ENCODE results near the gene KIF23.

The KIF23 gene

GRCh38 chr15:69482686-69483256 is 68.6 kb downstream of the KIF23 start:
- no peaks in the 10 kb centered on the region for H3K27me3 ChIP-seq (ENCODE audit: insufficient read depth, poor library complexity, severe bottlenecking)
- H3K4me1 ChIP-seq (ENCODE audit: insufficient read depth, poor library complexity, severe bottlenecking), result no peaks in the 10 kb centered on the region
- no peaks in the 10 kb centered on the region for H3K9me3 ChIP-seq (ENCODE audit: severe bottlenecking)
- no peaks in the 10 kb centered on the region for H3K36me3 ChIP-seq (ENCODE audit: low read depth)
- no peak overlapping the region for H3K27ac ChIP-seq (ENCODE audit: poor library complexity, severe bottlenecking)
- no peak overlapping the region for H3K4me3 ChIP-seq (ENCODE audit: severe bottlenecking)
- DNase-seq (ENCODE audit: low spot score) (peak; percentile 42), ATAC-seq (ENCODE audit: low read depth) (no peak)
- TF ChIP-seq, protein P1, sequence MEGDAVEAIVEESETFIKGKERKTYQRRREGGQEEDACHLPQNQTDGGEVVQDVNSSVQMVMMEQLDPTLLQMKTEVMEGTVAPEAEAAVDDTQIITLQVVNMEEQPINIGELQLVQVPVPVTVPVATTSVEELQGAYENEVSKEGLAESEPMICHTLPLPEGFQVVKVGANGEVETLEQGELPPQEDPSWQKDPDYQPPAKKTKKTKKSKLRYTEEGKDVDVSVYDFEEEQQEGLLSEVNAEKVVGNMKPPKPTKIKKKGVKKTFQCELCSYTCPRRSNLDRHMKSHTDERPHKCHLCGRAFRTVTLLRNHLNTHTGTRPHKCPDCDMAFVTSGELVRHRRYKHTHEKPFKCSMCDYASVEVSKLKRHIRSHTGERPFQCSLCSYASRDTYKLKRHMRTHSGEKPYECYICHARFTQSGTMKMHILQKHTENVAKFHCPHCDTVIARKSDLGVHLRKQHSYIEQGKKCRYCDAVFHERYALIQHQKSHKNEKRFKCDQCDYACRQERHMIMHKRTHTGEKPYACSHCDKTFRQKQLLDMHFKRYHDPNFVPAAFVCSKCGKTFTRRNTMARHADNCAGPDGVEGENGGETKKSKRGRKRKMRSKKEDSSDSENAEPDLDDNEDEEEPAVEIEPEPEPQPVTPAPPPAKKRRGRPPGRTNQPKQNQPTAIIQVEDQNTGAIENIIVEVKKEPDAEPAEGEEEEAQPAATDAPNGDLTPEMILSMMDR (IDR thresholded peaks at IDR 0.05; ENCODE audit: poor library complexity, severe bottlenecking), result no peak

DNA sequence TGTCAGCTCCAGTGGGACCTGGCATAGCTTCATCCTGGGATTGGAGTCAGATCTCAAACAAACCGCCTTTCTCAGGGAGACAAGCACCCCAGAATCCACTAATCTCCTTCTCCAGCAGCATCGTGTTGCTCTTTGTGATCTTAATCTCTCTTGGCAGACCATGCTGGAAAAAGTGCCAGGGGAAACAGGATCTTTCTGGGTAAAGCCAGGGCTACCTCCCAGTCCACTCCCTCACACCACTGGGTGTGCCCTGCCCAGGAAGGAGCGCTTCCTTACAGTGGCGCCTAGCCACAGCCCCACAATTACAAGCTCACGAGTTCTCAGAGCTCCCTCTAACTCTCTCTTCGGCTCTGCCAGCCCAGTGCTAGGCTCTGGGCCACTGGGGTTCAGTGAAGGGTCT is 70.7 kb downstream of the KIF23 start:
- H3K9me3 ChIP-seq (ENCODE audit: severe bottlenecking), result no peaks in the 10 kb centered on the region
- H3K27me3 ChIP-seq (ENCODE audit: insufficient read depth, poor library complexity, severe bottlenecking), result no peaks in the 10 kb centered on the region
- H3K4me1 ChIP-seq (ENCODE audit: insufficient read depth, poor library complexity, severe bottlenecking), result no peaks in the 10 kb centered on the region
- DNase-seq (ENCODE audit: low spot score) (no peak), ATAC-seq (ENCODE audit: low read depth) (peak; percentile 63)
- TF ChIP-seq, protein P1 (IDR thresholded peaks at IDR 0.05; ENCODE audit: poor library complexity, severe bottlenecking), result no peak
- no peak overlapping the region for H3K4me3 ChIP-seq (ENCODE audit: severe bottlenecking)
- no peak overlapping the region for H3K27ac ChIP-seq (ENCODE audit: poor library complexity, severe bottlenecking)
- H3K36me3 ChIP-seq (ENCODE audit: low read depth), result no peaks in the 10 kb centered on the region

DNA sequence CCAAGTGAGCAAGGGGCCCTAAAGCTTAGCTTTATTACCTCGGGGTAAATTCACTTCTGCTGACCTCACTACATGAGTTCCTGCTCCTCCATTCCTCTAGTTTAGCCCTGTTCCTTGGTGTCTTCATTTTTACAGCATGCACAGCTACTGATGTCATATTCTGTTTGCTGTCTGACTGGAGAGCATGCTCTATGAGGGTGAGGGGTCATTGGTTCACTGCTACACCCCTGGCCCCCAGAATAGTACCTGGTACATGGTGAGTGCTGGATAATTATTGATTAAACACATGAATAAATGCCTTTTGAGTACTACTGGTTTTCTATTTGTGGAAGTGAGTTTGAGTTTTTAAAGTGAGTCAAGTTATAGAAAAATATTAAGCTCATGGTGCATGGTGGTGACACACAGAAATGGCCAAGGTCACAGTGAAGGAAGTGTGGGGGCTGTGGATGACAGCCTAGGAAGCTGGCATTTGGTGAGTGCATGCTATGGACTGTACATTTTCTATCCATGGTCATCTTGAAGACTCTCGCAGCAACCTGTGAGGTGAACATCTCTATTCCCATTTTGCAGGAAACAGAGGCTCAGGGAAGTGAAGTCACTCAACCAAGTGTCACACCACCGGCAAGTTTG is 72.4 kb downstream of the KIF23 start:
- ATAC-seq (ENCODE audit: low read depth), result no peak
- Histone ChIP-seq H3K27ac (ENCODE audit: poor library complexity, severe bottlenecking) (no peak overlapping the region), H3K27me3 (ENCODE audit: insufficient read depth, poor library complexity, severe bottlenecking) (no peaks in the 10 kb centered on the region), H3K36me3 (ENCODE audit: low read depth) (no peaks in the 10 kb centered on the region), H3K9me3 (ENCODE audit: severe bottlenecking) (no peaks in the 10 kb centered on the region), H3K4me3 (ENCODE audit: severe bottlenecking) (no peak overlapping the region), H3K4me1 (ENCODE audit: insufficient read depth, poor library complexity, severe bottlenecking) (no peaks in the 10 kb centered on the region)
- no peak for DNase-seq (ENCODE audit: low spot score)
- TF ChIP-seq, protein P1 (IDR thresholded peaks at IDR 0.05; ENCODE audit: poor library complexity, severe bottlenecking), result no peak

GRCh38 chr15:69489073-69489571 is 75.0 kb downstream of the KIF23 start:
- Histone ChIP-seq H3K4me1 (ENCODE audit: insufficient read depth, poor library complexity, severe bottlenecking) (no peaks in the 10 kb centered on the region), H3K27me3 (ENCODE audit: insufficient read depth, poor library complexity, severe bottlenecking) (no peaks in the 10 kb centered on the region), H3K4me3 (ENCODE audit: severe bottlenecking) (no peak overlapping the region), H3K27ac (ENCODE audit: poor library complexity, severe bottlenecking) (no peak overlapping the region), H3K36me3 (ENCODE audit: low read depth) (no peaks in the 10 kb centered on the region), H3K9me3 (ENCODE audit: severe bottlenecking) (no peaks in the 10 kb centered on the region)
- TF ChIP-seq, protein P1 (IDR thresholded peaks at IDR 0.05; ENCODE audit: poor library complexity, severe bottlenecking), result no peak
- DNase-seq (ENCODE audit: low spot score) (peak; percentile 14), ATAC-seq (ENCODE audit: low read depth) (no peak)

Measured in RWPE2 (cell line).